Stimulated activated CD8-positive, alpha-beta memory T cell treated with anti-CD3 and anti-CD28 coated beads, Interleukin-4, amount 100 ng/mL, for 1 hour (primary cell): ENCODE results near the gene PCSK7.
"Not testable (repeated sequence)": the region's sequence is repeated elsewhere in the genome, so short reads cannot be mapped to it uniquely, and the experiment has no call there.

Source experiments
- DNase-seq, 2 donors: peaks; one replicate each; pipeline ENCODE4 v3.0.0-alpha.2; 2020; ENCODE audit warnings: low read depth in 2 of 2, low spot score in 1 of 2

PCSK7 gene, protein sequence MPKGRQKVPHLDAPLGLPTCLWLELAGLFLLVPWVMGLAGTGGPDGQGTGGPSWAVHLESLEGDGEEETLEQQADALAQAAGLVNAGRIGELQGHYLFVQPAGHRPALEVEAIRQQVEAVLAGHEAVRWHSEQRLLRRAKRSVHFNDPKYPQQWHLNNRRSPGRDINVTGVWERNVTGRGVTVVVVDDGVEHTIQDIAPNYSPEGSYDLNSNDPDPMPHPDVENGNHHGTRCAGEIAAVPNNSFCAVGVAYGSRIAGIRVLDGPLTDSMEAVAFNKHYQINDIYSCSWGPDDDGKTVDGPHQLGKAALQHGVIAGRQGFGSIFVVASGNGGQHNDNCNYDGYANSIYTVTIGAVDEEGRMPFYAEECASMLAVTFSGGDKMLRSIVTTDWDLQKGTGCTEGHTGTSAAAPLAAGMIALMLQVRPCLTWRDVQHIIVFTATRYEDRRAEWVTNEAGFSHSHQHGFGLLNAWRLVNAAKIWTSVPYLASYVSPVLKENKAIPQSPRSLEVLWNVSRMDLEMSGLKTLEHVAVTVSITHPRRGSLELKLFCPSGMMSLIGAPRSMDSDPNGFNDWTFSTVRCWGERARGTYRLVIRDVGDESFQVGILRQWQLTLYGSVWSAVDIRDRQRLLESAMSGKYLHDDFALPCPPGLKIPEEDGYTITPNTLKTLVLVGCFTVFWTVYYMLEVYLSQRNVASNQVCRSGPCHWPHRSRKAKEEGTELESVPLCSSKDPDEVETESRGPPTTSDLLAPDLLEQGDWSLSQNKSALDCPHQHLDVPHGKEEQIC

GRCh38 chr11:117231842-117232091 lies at the start of gene PCSK7:
TSS of gene PCSK7 (minus strand) at chr11:117232073. CDS start at chr11:117229844, 2,229 bp downstream.
- DNase-seq: no peak

DNA sequence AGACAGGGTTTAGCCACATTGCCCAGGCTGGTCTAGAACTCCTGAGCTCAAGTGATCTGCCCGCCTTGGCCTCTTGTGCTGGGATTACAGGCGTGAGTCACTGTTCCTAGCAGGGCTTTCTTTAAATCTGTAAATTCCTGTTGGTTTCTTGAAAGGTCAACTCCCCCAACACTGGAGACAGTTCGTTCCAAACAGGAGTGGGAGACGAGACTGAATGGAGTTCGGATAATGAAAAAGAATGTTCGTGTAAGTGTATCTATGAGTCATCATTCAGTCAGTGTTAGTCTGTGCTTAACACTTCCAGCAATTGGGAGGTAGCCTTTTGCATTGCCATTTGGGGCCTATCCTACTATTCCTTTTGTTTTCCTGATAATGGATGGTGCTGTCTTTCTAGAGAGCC lies 49.3 kb upstream of the PCSK7 start:
- no peak for DNase-seq

GRCh38 chr11:117279711-117280376 lies 48.0 kb upstream of the PCSK7 start:
- DNase-seq: no peak

- DNase-seq: no peak
Measured at GRCh38 chr11:117278347-117278746, 46.5 kb upstream of the PCSK7 start.

- no peak for DNase-seq
Measured at GRCh38 chr11:117273550-117274289, 41.8 kb upstream of the PCSK7 start.

GRCh38 chr11:117272175-117272574 lies 40.3 kb upstream of the PCSK7 start:
- DNase-seq: not testable (repeated sequence)

- no peak for DNase-seq
Measured at GRCh38 chr11:117271208-117271607, 39.3 kb upstream of the PCSK7 start.

- no peak for DNase-seq
Measured at GRCh38 chr11:117269856-117270255, 38.0 kb upstream of the PCSK7 start.

GRCh38 chr11:117265745-117266144 lies 33.9 kb upstream of the PCSK7 start:
- DNase-seq: no peak

GRCh38 chr11:117264624-117265323 lies 32.9 kb upstream of the PCSK7 start:
- DNase-seq: not testable (repeated sequence)

GRCh38 chr11:117259417-117259816 lies 27.5 kb upstream of the PCSK7 start:
- no peak for DNase-seq

DNA sequence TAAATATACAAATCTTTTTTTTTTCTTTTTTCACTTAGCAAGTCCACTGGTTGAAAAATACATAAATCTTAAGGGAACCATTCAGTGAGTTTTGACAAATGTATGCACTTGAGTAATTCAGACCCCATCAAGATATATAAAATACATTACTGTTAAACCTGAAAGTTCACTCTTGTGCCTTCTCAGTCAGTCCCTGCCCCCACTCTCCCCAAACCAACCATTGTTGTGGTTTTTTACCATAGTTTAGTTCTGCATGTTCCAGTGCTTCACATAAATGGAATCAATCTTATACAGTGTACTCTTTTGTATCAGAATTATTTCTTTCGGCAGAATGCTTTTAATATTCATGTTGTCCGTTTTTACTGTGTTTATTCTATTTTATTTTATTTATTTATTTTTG lies 26.7 kb upstream of the PCSK7 start:
- DNase-seq: no peak

GRCh38 chr11:117256573-117256972 lies 24.7 kb upstream of the PCSK7 start:
- no peak for DNase-seq

DNA sequence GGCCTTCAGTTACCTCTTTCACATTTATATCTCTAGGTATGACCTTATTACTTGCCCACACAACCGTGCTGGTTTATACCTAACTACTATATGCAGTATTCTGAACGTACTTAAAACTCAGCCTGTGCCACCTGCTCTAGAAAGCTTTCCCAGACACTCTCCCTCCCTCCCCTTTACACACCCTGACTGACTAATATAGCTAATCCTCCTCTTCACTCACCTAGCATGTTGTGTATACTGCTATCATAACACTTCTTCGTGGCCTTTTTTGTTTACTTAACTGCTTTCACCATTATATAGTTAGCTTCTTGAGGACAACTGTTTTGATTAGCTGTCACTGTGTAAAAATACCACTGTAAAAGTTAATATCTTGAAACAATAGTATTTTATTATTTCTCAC lies 24.1 kb upstream of the PCSK7 start:
- no peak for DNase-seq

GRCh38 chr11:117251506-117251905 lies 19.6 kb upstream of the PCSK7 start:
- no peak for DNase-seq

GRCh38 chr11:117249571-117249970 lies 17.7 kb upstream of the PCSK7 start:
- DNase-seq: no peak

DNA sequence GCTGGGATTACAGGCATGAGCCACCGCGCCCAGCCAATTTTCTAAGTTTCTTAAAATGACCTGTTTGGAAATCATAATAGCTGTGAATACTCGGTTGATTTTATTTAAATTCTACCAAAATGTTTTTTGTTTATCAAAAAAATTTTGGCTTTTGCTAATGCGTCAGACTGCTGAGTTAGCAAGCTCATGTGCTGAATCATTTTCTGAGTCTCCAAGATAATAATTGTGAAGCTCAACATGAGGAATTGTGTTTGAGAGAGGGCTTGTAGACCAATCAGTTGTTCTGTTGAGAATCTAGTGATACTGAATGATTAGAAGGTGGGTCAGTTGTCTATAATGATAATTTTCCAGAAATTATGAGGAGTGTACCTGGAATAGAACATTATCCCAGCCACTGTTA lies 16.5 kb upstream of the PCSK7 start:
- no peak for DNase-seq

GRCh38 chr11:117239295-117239694 lies 7.4 kb upstream of the PCSK7 start:
- DNase-seq: no peak

- DNase-seq: no peak
Measured at GRCh38 chr11:117238221-117238620, 6.3 kb upstream of the PCSK7 start.

GRCh38 chr11:117232911-117233409 lies 1.1 kb upstream of the PCSK7 start:
- no peak for DNase-seq
